HK-2 (cell line): Measurements from ENCODE around the gene TNK2.
"Not testable (repeated sequence)": the region's sequence is repeated elsewhere in the genome, so short reads cannot be mapped to it uniquely, and the experiment has no call there.

Experiments
- DNase-seq: peaks from one replicate; pipeline ENCODE4 v3.0.0-alpha.2; 2018; ENCODE audit not compliant: unreplicated experiment

TNK2 gene

DNA sequence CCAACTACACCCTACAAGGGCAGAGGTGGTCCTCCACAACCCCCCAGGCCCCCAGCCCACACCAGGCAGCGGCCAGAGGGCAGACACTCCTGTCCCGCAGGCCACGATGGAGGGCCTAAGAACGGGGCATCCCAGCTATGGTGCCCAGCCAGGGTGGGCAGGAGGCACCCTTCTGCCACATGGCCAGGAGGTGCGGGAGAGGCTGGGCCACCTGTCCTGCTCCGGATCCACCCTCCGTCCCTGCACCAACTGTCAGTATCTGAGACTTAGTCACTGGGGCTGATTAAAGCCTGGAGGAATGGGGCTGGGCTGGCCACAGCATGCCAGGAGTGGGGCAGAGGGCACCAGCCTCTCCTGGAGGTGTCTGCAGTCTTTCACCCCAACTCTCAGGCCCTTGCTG is 37.9 kb downstream of the TNK2 start:
- DNase-seq: peak; percentile 61

GRCh38 chr3:195869413-195870001 is 38.8 kb downstream of the TNK2 start:
- DNase-seq: no peak

GRCh38 chr3:195868866-195869412 is 39.4 kb downstream of the TNK2 start:
- no peak for DNase-seq

DNA sequence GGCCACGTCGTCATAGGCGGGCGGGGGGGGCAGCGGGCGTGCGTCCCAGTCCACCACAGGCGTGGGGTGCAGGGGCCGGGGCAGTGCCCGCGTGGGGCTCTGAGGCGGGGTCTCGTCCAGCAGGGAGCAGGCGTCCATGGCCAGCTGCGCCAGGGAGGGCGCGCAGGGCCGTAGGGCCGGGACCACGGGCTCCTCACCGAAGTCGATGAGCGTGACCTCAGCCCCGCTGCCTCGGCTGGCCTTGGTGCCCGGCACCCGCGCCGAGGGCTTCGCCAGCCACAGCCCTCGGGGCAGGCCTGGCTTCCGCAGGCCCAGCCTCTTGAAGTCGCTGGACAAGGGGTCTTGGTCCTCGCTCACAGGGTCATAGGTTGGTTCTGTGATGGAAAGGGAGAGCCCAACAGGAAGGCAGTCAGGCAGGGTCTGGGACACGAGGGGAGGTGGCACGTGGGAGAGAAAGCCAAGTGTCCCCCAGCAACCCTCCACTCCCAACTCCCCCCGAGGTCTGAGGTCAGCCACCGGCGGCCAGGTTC is 40.0 kb downstream of the TNK2 start:
- DNase-seq: no peak

GRCh38 chr3:195867631-195868335 is 40.6 kb downstream of the TNK2 start:
- DNase-seq: no peak

DNA sequence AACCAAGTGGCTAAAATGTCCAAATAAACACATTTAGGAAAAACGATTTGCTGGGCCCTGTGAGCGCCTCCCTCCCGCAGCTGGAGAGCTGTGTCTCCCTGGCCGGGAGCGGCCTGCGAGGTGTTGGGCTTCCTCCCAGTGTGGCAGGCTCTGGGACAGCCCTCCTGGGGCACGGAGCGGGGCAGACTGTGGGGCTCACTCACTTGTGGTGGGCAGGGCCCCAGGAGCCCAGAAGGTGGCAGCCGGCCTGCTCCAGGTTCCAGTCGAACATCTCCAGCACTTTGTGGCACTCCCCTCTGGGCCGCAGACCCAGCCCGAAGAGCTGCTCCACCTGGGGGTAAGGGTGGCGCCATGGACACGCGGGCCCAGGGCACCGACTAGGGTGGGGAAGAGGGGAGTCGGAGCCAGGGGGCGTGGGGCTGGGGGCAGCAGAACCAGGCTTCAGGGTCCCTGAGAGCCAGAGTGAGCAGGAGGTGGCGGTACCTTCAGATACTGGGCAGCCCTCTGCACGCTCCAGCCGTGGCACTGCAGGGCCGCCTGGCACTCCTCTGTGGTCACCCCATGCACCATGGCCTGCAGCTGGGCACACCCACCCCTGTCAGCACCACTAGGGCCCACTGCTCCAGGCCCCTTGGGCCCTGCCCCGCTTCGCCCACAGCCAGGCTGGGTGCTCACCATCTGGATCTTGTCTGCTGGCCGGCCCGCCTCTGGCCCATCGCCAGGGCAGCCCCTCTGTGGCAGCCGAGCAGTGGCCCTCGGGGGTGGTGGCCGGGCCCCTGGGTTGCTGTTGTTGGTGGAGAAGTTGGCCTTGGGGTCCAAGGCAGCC is 41.5 kb downstream of the TNK2 start:
- DNase-seq: no peak

- no peak for DNase-seq
Observed at GRCh38 chr3:195865752-195866151, 42.6 kb downstream of the TNK2 start.

DNA sequence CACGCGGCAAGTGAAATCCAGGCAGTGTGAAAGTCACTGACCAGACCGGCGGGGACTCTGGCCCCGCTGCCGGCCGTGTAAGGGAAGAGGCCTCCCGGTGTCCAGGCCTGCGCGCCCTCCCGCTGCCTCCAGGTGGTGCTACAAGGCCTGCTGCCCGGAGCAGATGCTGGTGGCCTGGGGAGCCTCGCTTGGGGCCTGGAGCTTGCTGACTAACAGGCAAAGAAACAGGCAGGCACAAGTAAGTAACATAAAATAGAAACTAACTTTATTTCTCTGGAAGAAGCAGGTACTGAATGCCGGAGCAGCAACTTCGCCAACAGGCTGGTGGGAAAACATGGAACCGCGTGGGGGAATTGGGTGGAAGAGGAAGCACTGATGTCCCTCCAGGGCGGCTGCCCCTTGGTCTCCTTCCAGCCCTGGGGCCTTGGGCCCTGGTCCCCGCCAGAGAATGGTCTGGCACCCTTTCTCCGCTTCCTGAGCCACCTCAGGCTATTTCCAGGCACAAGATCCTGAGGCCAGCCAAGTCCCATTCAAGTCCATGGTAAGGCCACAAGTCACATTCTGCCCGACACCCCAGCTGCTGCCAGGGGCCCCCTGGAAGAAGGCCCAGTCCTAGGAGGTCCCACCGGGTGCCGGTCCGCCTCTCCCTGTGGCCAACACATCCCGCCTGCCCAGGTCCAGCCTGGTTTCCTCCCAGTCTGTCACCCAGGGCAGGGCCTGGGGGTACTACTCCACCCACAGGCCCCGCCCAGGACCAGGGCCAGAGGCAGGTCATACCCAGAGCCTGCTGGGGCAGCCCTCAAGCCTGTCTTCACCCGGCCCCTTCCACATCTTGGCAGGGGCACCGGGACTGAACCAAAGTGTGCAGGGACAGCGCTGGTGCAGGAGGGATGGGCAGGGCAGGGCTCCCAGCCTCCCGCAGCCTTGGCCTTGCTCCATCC is 45.0 kb downstream of the TNK2 start:
- DNase-seq: peak; percentile 90

DNA sequence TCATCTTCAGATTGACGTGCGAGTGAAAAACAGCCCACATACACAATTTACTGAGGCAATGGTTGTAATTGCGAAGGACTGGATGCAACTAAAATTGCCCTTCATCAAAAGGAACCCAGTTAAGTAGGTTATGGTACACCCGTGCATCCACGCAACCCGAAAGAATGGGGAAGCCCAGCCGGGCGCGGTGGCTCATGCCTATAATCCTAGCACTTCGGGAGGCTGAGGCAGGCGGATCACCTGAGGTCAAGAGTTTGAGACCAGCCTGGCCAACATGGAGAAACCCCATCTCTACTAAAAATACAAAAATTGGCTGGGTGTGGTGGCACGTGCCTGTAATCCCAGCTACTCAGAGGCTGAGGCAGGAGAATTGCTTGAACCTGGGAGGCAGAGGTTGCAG is 46.0 kb downstream of the TNK2 start:
- DNase-seq: not testable (repeated sequence)

DNA sequence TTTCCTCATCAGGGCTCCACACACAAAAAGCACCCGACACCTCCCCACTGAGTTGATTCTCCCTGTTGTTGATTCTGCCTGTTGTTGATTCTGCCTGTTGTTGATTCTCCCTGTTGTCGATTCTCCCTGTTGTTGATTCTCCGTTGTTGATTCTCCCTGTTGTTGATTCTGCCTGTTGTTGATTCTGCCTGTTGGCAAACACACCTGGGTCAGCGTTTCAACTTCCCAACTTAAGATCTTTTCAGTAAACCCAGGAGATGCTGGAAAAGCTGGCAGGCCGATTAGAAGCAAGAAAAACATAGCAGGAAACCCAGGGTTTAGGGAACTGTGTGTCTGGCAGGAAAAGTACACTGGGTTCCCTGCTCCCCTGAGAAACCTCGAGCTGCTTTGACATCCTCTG is 47.9 kb downstream of the TNK2 start:
- DNase-seq: no peak

GRCh38 chr3:195859846-195860411 is 48.4 kb downstream of the TNK2 start:
- no peak for DNase-seq

GRCh38 chr3:195859061-195859845 is 49.1 kb downstream of the TNK2 start:
- peak; percentile 66 for DNase-seq

DNA sequence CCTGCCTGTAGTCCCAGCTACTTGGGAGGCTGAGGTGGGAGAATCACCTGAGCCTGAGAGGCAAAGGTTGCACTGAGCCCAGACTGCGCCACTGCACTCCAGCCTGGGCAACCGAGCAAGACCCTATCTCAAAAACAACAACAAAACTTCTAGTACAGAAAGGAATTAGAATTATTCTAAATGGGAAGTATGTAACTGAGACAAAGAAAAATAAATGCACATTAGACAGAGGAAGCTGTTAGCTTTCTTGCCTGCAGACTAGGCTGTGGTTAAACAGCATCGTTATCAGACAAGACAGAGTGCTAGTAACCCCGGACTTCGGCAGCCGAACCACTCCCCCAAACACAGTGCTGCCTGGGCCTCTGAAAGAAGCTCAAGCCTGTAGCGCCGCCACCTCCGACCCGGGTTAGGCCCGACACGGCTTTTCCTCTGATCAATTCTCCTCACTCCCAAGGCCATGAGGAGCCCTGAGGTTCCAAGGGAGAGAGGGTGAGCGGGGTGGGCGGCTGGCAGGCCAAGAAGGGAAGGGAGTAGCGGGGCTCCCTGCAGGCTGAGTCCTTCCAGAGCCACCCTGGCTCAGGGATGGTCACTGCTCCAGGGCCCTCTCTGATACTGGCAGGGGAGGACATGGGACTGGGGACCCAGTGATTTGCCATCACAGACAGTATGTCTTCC is 51.8 kb downstream of the TNK2 start:
- no peak for DNase-seq

- DNase-seq: no peak
Observed at GRCh38 chr3:195855471-195856409, 52.6 kb downstream of the TNK2 start.

DNA sequence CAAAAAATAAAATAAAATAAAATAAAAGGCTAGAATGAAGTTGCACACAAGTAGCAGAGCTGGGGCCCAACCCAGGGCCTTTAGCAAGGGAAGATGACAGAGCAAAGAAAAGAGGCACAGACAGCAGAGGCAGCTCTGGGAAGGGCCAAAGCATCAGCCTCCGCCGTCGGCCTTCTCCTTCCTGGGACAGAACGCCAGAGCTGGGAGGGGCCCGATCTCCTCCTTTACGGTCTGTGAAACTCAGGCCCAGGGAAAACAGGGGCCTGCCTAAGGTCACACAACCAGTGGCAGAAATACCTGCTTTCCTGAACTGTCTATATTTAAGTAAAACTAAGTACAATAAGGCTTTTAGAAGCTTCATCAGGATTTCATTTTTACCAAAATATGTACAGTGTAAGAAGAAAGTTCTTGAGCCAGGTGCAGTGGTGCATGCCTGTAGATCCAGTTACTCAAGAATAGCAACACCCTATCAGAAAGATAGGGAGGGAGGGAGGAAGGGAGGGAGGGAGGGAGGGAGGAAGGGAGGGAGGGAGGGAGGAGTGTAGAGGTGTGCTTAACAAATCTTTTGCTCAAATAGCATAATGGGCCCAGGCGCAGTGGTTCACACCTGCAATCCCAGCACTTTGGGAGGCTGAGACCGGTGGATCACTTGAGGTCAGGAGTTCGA is 53.6 kb downstream of the TNK2 start:
- DNase-seq: no peak

GRCh38 chr3:195853996-195854395 is 54.4 kb downstream of the TNK2 start:
- DNase-seq: no peak

- no peak for DNase-seq
Observed at GRCh38 chr3:195853036-195853435, 55.3 kb downstream of the TNK2 start.
